Endothelial cell of hepatic sinusoid (primary cell): ENCODE data around the gene MEGF6.
"Not testable (repeated sequence)": the region's sequence is repeated elsewhere in the genome, so short reads cannot be mapped to it uniquely, and the experiment has no call there.

ENCODE experiments used
- in situ Hi-C: cut with HindIII; loops from 2 replicates; pipeline ENCODE4 v1.10.0; 2017; ENCODE audit warnings: low sequenced_read_pairs

The MEGF6 gene

GRCh38 chr1:3629561-3630160 lies 18.4 kb upstream of the MEGF6 start:
- in situ Hi-C loops = loop anchor here (5.0 kb wide), 1 partner anchor 77 kb away; no protein-coding TSS in a partner anchor

- in situ Hi-C loops = loop anchor here (5.0 kb wide), 1 partner anchor 76 kb away; no protein-coding TSS in a partner anchor
Observed at GRCh38 chr1:3628445-3628844, 17.1 kb upstream of the MEGF6 start.

GRCh38 chr1:3627515-3628253 lies 16.4 kb upstream of the MEGF6 start:
- in situ Hi-C loops = loop anchor here (5.0 kb wide), 1 partner anchor 75 kb away; no protein-coding TSS in a partner anchor

GRCh38 chr1:3626025-3626424 lies 14.7 kb upstream of the MEGF6 start:
- in situ Hi-C loops = loop anchor here (5.0 kb wide), 1 partner anchor 74 kb away; no protein-coding TSS in a partner anchor

- in situ Hi-C loops = loop anchor here (5.0 kb wide), 1 partner anchor 73 kb away; no protein-coding TSS in a partner anchor
Observed at GRCh38 chr1:3625151-3625907, 14.0 kb upstream of the MEGF6 start.

- in situ Hi-C loops = loop anchor here (5.0 kb wide), 1 partner anchor 72 kb away; no protein-coding TSS in a partner anchor
Observed at GRCh38 chr1:3624200-3625136, 13.2 kb upstream of the MEGF6 start, which contains the start of gene TPRG1L. TPRG1L (plus strand) TSS chr1:3625015; CDS start chr1:3625073, 58 bp downstream.

GRCh38 chr1:3623441-3624199 lies 12.3 kb upstream of the MEGF6 start:
- in situ Hi-C loops = no loop called here

GRCh38 chr1:3622102-3622501 lies 10.8 kb upstream of the MEGF6 start:
- in situ Hi-C loops = not testable (repeated sequence)

GRCh38 chr1:3621151-3621671 lies 9.9 kb upstream of the MEGF6 start:
- in situ Hi-C loops = not testable (repeated sequence)

GRCh38 chr1:3620708-3621107 lies 9.4 kb upstream of the MEGF6 start:
- in situ Hi-C loops = no loop called here

GRCh38 chr1:3618881-3619671 lies 7.8 kb upstream of the MEGF6 start:
- in situ Hi-C loops = no loop called here

GRCh38 chr1:3618531-3618880 lies 7.2 kb upstream of the MEGF6 start:
- in situ Hi-C loops = no loop called here

- in situ Hi-C loops = no loop called here
Observed at GRCh38 chr1:3617806-3618345, 6.6 kb upstream of the MEGF6 start.

GRCh38 chr1:3616861-3617260 lies 5.6 kb upstream of the MEGF6 start:
- in situ Hi-C loops = no loop called here

- in situ Hi-C loops = no loop called here
Observed at GRCh38 chr1:3614755-3615742, 3.7 kb upstream of the MEGF6 start.

- in situ Hi-C loops = no loop called here
Observed at GRCh38 chr1:3612123-3612522, 815 bp upstream of the MEGF6 start.

GRCh38 chr1:3610527-3611169 lies 660 bp downstream of the MEGF6 start:
- in situ Hi-C loops = no loop called here
